ENCODE measurements around the gene RAB39A.
"Not testable (repeated sequence)": the region's sequence is repeated elsewhere in the genome, so short reads cannot be mapped to it uniquely, and the experiment has no call there.

Gene RAB39A, protein sequence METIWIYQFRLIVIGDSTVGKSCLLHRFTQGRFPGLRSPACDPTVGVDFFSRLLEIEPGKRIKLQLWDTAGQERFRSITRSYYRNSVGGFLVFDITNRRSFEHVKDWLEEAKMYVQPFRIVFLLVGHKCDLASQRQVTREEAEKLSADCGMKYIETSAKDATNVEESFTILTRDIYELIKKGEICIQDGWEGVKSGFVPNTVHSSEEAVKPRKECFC

DNA sequence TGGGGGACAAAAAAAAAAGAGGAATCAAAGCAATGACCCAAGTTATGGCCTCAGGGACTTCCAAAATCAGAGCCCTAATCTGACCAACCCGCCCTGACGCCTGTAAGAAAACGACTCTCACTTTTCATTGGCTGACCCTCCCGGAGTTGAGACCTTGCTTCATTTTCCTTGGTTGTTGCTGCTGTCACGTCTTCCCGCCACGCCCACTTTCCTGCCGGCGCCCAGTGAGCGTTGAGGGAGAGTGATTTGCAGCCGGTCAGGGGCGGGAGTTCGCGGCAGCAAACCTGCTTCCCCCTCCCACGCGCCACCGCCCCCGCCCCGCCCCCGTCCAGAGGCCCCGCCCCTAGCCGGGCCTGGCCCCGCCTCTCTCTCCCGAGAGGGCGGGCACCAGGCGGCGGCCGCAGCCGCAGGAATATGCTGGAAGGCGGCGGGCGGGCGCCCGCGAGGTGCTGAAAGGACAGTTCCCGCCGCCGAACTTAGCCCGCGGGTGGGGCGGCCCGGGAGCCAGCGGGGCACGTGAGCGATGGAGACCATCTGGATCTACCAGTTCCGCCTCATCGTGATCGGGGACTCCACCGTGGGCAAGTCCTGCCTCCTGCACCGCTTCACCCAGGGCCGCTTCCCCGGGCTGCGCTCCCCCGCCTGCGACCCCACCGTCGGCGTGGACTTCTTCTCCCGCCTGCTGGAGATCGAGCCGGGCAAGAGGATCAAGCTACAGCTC lies at the start of gene RAB39A:
TSS of gene RAB39A (plus strand) at position 403 of the 721 bp plus-strand sequence. CDS start at position 524, 121 bp downstream.
- peak; percentile 92 for DNase-seq

DNA sequence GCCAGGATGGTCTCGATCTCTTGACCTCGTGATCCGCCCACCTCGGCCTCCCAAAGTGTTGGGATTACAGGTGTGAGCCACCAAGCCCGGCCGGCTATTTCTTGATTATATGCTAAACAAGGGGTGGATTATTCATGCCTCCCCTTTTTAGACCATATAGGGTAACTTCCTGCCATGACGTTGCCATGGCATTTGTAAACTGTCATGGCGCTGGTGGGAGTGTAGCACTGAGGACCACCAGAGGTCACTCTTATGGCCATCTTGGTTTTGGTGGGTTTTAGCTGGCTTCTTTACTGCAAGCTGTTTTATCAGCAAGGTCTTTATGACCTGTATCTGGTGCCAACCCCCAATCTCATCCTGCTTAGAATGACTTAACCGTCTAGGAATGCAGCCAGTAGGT lies 46.8 kb upstream of the RAB39A start:
- DNase-seq = not testable (repeated sequence)

GRCh38 chr11:107882095-107882820 lies 46.0 kb upstream of the RAB39A start:
- DNase-seq = no peak

- no peak for DNase-seq
These were observed 30.0 kb upstream of the RAB39A start for GRCh38 chr11:107898270-107898669.

- no peak for DNase-seq
These were observed 20.0 kb upstream of the RAB39A start for GRCh38 chr11:107908211-107908610.

GRCh38 chr11:107912415-107912814 lies 15.8 kb upstream of the RAB39A start:
- not testable (repeated sequence) for DNase-seq

DNA sequence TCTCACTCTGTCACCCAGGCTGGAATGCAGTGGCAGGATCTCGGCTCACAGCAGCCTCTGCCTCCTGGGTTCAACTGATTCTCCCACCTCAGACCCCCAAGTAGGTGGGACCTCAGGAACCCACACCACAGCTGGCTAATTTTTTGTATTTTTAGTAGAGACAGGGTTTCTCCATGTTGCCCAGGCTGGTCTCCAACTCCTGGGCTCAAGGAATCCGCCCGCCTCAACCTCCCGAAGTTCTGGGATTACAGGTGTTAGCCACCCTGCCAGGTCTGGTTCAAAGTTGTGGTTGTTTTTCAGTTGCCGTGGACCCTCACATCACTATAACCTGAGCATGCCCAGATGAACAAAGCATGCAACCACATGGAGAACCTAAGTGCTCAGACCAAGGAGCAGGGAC lies 13.0 kb upstream of the RAB39A start:
- no peak for DNase-seq

DNA sequence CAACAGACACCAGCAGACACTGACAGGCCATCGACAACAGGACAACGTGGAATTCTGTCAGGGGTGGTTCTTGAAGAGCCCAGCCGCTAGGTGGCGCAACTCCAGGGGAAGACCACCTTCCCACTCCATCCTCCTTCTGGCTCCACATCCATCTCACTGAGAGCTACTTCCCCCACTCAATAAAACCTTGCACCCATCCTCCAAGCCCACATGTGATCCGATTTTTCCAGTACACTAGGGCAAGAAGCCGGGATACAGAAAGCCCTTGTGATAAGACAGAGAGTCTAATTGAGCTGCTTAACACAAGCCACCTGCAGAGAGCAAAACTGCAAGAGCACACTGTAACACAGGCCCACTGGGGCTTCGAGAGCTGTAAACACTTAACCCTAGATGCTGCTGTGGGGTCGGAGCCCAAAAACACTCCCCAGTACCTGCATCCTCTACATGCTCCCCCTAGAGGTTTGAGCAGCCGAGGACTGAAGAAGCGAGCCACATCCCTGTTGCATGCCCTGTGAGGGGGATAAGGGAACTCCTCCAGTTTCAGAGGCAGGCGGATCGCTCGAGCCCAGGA lies 11.5 kb upstream of the RAB39A start:
- no peak for DNase-seq

DNA sequence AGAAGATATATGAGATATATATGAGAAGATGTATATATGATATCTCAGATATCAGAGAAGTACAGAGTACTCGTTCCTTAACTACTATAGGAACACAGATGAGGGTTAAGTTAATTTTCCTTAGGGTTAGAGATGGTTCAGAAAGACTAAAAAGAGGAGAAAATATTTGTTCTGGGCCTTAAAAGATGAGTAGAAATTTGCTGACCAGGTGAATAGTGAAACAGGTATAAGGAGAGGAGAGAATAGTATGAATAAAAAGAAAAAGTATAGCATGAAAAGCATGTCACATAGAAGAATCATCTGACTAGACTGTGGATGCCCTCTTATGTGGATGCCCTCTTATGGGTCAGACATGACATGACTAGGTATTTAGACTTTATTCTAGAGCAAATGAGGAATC lies 6.3 kb upstream of the RAB39A start:
- no peak for DNase-seq

GRCh38 chr11:107923519-107923918 lies 4.7 kb upstream of the RAB39A start:
- DNase-seq = not testable (repeated sequence)

GRCh38 chr11:107924306-107924705 lies 3.9 kb upstream of the RAB39A start:
- DNase-seq = no peak

- DNase-seq = no peak
These were observed 689 bp upstream of the RAB39A start for GRCh38 chr11:107927559-107927958.

GRCh38 chr11:107928767-107929507 lies 689 bp downstream of the RAB39A start:
- DNase-seq = no peak

- DNase-seq = no peak
These were observed 1.5 kb downstream of the RAB39A start for GRCh38 chr11:107929611-107930200.

- DNase-seq = no peak
These were observed 3.0 kb downstream of the RAB39A start for GRCh38 chr11:107931206-107931605.

- DNase-seq = no peak
These were observed 19.7 kb downstream of the RAB39A start for GRCh38 chr11:107947904-107948303.

DNA sequence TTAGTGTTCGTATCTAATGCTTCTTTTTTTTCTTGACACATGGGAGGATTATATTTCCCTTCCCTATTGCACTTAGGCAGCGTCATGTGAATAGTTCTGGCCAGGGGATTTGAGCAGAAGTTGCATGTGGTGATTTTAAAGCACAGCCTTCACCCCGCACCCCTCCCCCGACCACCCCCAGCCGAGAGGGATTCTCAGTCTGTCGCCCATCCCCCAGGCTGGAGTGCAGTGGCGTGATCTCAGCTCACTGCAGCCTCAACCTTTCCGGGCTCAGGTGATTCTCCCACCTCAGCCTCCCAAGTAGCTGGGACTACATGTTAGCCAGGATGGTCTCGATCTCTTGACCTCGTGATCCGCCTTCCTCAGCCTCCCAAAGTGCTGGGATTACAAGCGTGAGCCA lies 20.1 kb downstream of the RAB39A start:
- not testable (repeated sequence) for DNase-seq

DNA sequence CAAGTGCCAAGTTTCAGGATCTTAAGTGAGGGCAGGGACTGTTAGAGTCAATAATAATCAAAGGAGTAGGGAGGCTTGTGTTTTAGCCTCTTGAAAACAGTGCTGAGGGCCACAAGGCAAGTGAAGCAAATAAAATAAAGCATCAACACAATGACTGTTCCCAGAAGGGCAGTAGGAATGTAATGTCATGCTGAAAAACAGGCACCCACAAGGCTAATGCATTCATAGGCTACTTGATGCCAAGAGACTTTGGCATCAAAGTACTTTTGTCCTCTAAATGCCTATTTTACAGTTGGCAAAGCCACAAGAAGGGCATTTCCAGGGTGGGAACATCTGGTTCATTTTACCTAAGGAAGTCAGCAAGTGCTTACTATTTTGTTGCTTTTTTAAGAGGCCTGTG lies 22.9 kb downstream of the RAB39A start:
- no peak for DNase-seq

- no peak for DNase-seq
These were observed 25.2 kb downstream of the RAB39A start for GRCh38 chr11:107953446-107953845.

GRCh38 chr11:107956543-107956942 lies 28.3 kb downstream of the RAB39A start:
- DNase-seq = no peak

DNA sequence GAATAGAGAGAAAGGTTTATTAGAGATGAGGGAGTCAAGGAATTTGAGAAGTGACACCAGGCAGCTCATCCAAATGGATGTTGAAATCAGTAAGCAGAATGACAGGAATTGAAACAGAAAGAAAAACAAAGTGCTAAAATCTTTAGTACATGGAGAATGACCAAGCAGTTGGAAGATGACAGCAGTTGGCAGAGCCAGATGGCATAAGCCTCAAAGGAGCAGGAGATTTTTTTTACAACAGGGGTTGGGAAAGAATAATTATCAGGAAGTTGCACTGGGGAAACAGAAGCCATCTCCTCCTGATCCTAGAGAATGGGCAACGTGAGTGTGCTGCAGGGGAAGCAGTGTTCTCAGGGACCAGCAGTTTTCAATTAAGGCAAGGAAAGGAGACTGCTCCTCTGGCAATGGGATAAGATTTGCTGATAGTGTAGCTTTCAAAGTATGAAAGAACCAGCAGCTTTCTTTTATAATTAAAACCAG lies 28.9 kb downstream of the RAB39A start:
- DNase-seq = no peak

DNA sequence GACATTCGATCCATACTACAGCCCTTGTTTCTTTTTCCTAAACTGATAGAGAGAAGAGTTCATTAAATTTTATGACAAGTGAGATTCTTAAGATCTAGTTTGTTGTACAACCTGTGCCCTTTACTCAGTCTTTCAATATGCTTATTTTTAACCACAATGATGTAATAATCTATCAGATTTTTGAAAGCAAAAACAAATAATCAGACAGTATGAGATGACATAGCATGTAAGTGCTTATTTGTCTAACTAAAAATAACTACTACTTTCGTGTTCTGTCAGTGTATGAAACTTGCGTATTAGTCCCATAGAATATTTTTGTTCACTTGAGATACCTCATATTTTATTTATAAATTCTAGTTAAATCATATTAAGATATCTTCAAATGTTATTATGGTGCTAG lies 33.2 kb downstream of the RAB39A start:
- DNase-seq = no peak
